HG03439 (cell line): ENCODE data around the gene ING3.

Source experiments
- ATAC-seq: cut with Tn5 transposase; IDR thresholded peaks from one replicate; pipeline ENCODE4 v1.9.1; 2021; ENCODE audit warnings: mild to moderate bottlenecking, moderate library complexity; ENCODE audit not compliant: unreplicated experiment

The ING3 gene

GRCh38 chr7:121024611-121025010 lies 74.0 kb downstream of the ING3 start:
- no peak for ATAC-seq

GRCh38 chr7:121026159-121026558 lies 75.6 kb downstream of the ING3 start:
- ATAC-seq, result no peak

GRCh38 chr7:121026577-121027111 lies 76.1 kb downstream of the ING3 start:
- ATAC-seq, result no peak
